Stimulated activated CD8-positive, alpha-beta memory T cell treated with anti-CD3 and anti-CD28 coated beads, Interleukin-4, amount 100 ng/mL, for 1 hour (primary cell): ENCODE data around the gene DUSP8.

Source experiments
- DNase-seq, 2 donors: peaks; one replicate each; pipeline ENCODE4 v3.0.0-alpha.2; 2020; ENCODE audit warnings: low read depth in 2 of 2, low spot score in 1 of 2

DUSP8 gene

DNA sequence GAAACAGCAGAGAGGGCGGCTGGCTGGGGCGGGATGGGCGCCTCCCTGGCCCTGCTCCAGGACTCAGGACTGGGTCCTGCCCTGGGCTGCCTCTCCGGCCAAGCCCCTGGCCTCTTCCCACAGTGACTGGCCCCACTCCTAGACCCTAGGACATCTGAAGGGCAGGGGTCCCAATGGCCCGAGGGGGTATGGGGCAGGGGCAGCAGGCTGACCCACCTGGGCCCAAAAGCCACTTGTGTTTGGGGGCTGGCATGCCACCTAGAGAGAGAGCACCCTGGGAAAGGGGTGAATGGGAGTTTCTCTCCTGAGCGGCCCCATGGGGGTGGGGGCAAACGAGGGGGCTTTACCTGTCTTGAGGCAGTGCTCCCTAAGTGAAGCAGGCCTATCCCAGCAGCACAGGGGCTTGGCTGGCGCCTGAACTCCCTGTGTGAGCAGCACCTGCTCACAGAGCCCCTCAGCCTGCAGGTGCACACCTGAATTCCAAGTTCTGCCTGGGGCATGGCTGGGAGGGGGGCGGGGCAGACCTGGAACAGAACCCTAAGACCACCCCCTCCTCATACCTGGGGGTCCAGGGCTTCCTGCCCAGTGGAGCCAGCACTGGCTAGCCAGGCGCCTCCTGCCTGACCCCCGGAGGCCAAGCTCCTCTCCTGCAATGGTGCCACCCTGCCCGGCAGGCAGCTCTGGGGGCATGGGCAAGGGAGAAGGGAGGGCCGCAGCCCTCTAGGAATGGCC, 16.9 kb downstream of the DUSP8 start:
- no peak for DNase-seq

DNA sequence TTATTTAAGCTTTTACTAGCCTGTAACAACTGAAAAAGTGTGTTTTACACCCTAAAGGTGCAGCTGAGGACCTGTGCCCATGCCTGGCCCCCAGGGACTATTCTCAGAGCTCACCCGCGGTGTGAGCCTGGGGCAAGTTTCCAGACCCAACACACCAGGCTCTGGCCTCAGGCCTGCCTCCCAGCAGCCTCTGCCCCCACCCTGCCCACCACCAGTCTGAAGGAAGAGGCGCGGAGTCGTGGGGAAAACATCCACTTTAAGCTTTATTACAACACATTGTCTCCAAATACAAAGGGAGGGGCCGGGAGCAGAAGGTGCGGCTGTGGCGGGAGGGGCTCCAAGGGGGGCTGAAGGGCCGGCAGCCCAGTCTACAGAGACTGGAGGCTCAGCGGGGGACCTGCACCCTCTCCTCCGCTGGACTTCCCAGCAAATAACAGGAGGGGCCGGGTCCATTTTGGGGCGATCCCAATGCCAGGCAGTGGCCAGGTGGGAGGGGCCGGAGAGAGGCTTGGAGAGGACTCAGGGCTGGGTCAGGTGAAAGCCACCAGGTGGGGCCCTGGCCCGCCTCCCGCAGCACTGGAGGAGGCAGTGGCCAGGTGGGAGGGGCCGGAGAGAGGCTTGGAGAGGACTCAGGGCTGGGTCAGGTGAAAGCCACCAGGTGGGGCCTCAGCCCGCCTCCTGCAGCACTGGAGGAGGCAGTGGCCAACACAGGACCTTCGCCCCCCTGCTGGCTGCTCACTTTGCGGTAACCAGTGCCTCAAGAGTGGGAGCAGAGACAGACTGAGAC, 18.1 kb downstream of the DUSP8 start:
- DNase-seq: no peak

DNA sequence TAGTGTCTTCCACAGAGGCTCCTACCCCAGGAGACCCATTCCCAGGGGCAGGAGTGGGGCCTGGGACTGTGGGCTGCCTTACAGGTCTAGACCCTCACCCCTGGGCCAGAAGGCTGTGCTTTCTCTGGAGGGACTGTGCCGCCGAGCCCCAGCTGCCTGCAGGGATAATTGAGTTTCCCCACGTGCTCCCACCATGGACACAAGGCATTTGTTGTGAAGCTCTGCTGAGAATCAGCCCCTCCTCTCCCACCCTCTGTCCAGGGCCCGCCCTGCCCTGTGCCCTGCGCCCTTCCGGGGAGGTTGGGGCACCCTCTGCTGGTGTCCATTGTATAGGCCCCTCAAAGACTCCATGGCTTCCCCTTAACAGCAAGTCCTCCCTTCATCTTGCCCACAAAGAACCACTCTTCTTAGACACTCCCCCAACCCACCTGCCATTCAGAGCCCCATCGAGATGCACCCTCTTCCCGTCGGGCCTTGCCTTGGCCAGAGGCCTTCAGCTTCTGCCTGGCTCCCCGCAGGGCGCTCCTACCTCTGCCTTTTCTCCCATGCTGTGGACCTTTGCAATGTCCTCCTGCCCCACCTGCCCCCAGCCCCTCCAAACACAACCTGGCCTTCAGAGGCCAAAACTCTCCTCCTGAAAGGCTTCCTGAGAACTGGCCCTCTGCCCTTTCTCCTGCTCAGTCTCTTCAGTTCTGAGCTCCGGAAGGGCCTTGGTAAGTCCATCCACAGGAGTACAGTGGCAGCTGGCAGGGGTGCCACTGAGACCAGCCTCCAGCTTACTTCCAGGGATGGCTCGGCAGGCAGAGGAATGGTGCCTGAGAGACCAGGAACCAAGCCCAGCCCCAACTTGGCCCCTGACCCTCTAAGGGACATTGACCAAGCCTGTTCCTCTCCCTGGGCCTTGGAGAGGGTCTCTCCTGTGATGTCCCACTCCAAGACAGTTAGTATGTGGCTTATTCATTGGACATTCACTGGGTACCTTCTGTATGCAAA, 22.4 kb downstream of the DUSP8 start:
- no peak for DNase-seq

DNA sequence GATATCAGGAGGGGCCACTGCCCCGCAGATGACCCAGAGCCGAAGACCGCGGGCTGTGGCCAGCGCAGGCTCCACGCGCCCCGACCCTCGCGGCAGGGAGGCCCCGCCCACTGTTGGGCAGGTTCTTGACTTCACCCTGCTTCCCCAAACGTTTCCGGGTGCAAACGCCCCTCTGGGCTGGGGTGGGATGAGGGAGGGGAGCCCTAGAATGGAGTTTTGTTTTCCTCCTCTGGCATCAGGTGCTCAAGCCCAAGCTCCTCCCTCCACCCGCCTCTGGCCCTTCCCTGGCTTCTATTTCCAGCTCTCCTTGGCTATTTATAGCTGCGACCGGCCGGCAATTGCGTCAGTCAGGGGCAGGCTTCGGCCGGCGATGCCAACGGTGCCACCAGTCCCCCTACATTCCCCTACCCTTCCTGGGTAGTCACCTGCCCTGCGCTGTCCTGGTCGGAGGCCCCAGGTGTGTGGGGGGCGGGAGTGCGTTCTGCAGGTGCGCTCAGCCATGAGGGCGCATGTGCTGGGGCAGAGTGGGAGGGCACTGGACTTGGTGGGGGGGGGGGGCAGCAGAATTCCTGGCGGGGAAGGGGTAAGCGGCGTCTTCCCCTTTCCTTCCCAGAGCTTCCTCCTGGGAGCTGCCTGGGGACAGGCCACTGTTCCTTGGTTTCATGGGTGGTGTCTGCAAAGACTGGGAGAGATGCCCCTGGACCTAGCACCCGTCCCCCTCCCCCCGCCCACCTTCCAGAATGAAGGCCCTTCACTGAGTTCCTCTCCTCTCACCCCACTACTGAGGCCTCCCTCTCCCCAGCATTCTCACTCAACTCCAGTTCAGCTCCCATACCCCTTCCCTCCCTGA, 23.6 kb downstream of the DUSP8 start:
- no peak for DNase-seq

DNA sequence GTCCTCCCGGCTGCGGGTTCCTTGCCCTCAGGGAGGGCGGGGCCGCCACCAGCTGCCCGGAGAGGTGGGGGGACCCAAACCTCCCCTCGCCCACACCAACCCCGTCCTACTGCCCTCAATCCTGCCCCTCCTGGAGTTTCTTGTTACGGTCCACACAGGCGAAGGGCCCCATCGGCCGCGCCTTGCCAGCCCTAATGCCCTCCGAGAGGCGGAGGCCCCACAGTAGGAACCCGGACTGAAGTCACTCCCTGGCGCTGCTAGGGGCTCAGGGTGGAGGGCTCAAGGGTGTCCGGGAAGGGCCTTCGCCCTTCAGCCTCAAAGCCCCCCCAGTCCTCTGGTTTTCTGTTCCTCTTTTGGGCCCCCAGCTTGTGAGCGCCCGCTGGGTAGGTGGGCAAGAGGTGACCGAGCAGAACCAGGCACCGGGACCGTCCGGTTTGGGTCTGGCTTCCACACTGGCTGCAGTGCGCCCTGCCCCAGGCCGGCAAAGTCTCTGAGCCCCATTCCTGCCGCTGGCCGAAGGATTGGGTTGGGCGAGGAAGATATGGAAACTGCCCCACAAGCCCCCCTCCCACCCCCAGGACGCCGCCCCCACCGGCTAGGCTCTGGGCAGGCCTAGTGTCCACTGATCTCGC, 24.5 kb downstream of the DUSP8 start:
- no peak for DNase-seq

DNA sequence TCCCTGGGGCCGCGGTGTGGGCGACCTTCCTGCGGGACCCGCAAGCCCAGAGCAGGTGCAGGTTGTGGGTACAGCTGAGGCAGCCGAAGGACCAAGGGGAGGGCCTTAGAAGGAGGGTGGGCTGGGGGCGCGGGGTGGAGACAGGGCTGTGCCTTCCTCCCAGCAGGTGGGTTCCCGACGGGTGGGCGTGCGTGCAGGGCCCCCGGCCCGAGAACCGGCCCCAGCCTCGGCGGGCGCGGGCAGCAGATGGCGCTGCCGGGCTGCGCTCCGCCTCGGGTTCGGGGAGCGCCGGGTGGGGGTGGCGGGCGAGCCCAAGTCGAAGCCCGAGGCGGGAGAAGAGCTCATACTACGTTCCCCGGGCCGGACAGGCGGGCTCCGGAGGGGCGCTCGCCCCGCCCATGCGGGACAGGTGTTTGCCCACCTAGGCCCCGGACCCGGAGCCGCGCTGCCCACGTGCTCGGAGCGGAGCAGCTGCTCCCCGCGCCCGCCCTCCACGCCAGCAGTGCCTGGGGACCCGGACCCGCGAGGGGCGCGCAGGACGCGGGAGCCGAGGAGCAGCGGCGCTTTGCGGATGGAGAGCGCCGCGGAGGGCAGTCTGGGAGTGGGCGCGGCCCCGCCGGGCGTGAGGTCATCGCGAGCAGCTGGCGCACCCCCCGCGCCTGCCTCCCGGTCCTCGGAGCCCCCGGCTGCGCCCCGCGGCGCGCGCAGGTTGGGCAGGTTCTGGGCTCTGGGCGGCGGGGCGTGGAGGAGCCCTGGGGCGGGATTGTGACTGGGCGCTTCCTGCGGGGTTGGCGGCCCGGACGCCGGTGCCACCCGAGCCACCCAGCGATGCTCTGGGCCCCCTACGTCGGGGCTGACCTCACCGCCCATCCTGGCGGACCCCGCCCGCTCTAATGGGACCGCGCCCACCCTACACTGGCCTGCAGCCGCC, 25.3 kb downstream of the DUSP8 start:
- DNase-seq: no peak

DNA sequence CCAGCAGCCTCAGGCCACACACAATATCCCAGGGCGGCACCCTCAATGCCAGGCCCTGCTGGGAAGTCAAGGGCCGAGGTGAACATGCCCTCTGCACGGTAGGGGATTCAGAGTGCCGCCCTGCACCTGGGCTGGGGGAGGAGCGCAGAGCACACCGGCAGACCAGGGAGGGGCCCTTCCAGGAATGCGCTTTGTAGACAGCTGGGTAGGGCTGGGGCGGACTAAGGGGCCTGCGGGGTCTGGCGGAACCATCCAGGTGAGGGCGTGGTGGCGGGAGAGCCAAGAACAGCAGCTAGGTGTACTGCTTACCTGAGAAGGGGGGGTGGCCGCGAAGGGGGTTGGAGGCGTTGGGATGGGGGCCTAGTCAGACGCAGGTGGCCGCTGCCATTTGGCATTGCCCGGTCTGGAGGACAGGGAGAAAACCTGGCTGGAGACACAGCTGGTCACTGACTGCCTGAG, 26.0 kb downstream of the DUSP8 start:
- no peak for DNase-seq

DNA sequence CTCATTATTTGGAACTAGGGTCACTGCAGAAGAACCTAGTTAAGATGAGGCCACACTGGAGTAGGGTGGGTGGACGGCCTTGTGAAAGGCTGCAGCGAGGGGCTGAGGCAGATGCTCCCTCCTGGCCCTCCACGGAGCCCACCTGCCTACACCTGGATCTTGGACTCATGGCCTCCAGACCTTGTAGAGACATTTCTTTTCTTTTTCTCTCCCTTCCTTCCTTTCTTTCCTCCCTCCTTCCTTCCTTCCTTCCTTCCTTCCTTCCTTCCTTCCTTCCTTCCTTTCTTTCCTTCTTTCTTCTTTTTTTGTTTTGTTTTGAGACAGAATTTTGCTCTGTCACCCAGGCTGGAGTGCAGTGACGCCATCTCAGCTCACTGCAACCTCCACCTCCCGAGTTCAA, 26.6 kb downstream of the DUSP8 start:
- no peak for DNase-seq

DNA sequence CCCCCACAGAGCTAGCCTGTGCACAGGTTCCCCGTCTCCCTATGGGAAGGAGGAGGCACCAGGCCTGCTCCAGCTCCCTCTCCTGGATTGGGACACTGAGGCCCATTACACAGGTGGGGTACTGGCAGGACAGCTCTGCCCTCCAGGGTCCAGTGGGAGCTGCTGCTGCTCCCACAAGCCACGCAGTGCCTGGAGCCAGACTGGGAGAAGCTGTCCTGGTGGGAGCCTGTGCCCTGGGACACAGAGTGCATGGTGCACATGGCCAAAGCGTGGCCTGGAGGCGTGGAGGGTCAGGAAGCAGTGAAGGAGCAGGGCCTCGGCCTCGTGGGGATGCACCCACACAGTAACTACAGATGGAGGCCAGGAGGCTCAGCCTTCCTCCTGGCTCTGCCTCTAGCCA, 27.5 kb downstream of the DUSP8 start:
- no peak for DNase-seq

DNA sequence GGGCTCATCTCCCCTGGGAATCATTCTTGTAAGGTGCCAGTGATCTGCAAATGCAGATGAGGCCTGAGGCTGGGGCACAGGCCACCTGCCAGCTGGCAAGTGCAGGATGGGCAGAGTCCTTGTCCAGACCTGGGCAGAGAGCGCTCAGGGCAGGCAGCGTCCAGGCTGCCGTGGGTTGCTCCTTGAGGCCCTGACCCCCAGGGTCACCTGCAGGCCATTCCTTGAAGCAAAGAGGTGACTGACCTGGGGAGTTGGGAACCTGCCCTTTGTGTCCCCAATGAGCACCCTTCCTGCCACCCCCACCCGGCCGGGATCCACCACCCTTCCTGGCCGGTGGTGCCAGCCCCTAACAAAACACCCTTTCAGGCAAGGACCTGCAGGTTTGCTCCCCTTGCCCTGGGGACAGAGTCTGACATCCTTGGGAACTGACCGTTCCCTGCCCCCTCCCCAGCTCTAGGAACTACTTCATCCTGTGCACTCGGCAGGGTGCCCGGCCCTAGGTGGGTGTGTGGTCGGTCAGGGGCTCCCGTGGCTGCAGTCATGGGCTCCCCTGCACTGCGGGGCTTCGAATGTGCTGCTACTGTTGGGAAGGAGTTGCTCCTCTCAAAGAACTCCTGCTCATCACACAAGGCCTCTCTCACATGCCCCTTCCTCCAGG, 28.3 kb downstream of the DUSP8 start:
- DNase-seq: no peak

DNA sequence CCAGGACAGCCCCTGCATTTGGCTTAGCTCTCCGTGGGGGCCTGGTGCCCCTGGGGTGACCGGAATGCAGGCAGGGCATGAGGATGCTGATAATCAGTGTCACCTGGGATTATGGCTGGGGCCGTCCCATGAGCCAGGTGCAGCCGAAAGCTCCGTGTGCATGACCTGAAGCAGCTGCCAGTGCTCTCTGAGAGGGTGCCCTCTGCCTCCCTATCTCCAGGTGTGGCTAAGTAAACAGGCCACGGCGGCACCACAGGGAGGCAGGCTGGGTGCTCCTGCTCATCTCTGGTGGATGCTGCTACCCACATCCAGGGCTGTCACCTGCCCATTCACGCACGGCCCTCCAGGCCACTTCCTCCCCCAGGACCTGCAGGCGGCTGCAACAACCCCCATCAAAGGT, 29.8 kb downstream of the DUSP8 start:
- no peak for DNase-seq

DNA sequence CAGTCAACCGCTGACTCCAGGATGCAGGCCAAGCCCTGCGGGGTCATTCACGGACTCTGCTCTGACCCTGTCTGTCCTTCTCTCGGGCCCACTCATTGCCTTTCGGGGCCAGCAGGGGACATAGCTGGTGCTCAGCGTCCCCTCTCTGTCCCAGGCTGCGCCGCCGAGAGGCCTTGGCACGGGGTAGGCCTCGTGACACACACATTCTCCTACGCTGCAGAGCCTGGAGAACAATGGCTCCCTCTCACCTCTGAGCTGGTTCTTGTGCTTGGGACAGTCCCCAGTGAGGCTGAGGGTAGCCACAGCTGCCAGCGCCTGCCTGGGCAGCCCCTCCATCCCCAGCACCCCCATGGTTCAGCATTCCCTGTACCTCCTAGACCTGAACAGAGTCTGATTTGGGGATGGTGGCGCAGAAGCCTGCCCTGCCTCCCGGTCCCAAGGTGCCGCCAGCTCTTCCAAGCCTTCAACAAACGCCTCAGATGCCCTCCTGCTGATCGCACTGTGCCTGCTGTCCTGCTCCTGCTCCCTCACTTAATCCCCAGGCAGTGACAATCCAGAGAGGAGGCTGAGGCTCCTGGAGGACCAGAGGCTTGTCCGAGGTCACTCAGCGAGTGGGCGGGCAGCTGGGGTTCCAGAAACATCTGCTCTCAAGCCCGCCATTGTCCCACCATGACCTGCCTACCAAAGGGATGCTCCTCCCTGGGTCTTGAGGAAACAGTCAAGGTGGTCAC, 30.4 kb downstream of the DUSP8 start:
- no peak for DNase-seq

DNA sequence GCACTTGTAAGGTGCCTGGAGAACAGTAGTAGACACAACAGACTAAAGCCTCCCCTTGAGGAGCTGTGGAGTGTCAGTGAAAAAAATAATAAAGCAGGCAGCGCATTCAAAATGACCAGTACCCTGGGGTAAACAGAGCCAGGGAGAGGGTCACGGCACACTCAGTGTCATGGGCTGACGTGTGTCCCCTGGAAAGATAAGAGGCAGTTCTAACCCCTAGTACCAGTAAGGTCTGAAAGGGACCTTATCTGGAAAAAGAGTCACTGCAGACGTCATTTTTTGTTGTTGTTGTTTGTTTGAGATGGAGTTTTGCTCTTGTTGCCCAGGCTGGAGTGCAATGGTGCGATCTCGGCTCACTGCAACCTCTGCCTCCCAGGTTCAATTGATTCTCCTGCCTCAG, 32.0 kb downstream of the DUSP8 start:
- DNase-seq: no peak

DNA sequence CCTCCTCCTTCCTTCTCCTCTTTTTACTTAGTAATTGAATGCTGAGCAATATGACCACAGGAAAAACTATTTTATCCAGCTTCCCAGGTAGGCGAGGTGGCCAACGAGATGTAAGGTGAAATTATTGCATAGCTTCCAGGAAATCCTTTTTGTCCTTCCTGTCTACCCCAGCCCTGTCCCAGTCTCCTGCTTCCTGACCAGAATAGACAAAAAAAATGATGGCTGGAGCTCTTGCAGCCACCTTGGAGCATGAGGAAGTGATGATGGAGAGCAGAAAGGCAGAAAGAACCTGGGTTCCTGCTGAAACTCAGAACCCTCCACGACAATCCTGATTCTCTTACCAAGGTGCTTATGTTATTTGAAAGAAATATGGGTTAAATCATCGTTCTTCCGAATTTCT, 33.9 kb downstream of the DUSP8 start:
- no peak for DNase-seq

DNA sequence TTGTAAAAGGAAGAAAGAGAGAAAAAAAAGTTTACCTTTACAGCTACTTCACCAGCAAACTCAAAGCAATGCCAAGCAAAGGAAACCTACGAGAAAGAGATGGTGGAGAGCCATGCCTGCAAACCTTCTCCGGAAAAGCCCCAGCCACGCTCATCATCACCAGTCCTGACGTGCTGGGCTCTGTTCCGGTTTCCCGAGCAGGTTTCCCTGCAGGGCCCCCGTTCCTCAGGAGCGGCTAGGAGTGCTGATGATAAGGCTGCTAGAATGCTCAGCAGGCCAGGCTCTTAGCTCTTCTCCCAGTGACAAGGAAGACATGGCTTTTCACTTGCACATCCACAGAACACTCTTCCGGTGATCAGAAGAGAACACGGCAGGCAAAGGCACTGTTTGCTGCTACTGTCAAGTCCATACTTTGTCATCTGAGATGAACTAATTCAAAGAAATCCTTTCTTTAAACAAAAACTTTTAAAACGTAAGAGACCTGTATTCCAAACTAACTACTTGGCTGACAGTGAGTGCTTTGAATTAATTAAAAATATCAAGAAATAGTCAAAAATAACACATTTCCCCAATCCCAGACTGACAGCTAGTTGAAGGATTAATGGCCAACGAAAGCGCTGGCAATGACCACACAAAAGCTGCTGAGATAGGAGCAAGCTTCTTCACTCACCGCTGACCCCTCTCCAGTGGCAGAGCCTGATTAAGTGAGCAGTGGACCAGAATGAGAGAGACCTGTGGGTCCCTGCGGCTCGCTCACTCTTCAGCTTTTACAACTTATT, 35.8 kb downstream of the DUSP8 start:
- no peak for DNase-seq

DNA sequence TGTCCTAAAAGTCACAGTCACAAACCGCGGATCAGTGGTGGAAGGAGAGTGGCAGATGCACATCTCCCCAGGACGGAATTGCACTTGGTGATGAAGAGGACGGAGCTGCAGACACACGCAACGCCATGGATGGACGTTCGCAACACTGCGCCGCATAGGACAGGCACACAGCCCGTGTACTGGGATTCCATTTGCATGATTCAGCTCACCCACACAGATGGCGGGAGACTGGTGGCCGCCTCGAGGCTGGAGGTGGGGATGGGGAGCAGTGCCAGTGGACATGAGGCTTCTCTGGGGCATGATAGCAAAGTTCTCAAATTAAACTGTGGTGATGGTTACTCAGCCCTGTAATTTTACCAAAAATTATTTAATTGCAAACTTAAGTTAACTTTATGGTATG, 37.4 kb downstream of the DUSP8 start:
- no peak for DNase-seq

DNA sequence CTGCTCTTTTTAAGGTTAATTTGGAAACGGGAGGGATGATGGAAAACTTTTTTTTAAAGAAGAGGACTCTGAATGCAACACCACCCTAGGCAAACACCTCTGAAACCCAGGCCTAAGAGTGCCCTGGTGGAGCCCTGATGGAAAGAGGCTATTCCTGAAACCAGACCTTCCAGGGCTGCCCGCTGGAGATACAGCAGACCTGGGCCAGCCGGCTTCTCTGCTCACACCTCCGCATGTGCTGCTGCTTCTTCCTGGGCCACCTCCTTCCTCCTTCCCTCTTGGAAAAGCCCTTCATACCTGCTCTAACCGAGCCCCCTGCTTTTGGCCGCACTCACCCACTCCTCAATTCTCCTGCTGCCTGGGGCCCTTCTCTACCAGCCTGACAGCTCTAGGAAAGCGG, 37.9 kb downstream of the DUSP8 start:
- DNase-seq: no peak
